AG04450 (cell line): ENCODE measurements around the gene C20orf144. TPM values are rescaled to one million over a fixed set of nuclear protein-coding genes. Genes with fewer than 3 reads are reported as not detected.

Source experiments
- CTCF ChIA-PET: fragments of 300-600, 350-600 bp; formaldehyde crosslinking; extraction: SDS; loops from one replicate; lab custom pipeline; 2022; ENCODE audit warnings: antibody characterized with exemption, inconsistent platforms; lab: Charles Lee
- POLR2A ChIA-PET: fragments of 350-600 bp; formaldehyde crosslinking; extraction: SDS; loops from one replicate; lab custom pipeline; 2021; ENCODE audit warnings: antibody characterized with exemption, inconsistent platforms; lab: Yijun Ruan, JAX
- DNase-seq: peaks from one replicate; pipeline ENCODE4 v3.0.0-alpha.2; 2011; ENCODE audit warnings: low read depth, low spot score
- H3K27ac ChIP-seq: one replicate; pipeline ENCODE4 v1.5.1; 2012; ENCODE audit warnings: low read depth, low read length, control low read depth
- H3K27me3 ChIP-seq: one replicate; pipeline ENCODE4 v1.6.0; 2012; ENCODE audit warnings: low read length; ENCODE audit not compliant: control insufficient read depth, insufficient read depth
- H3K4me3 ChIP-seq: 2 replicates; pipeline ENCODE4 v1.5.1; 2011; ENCODE audit warnings: mild to moderate bottlenecking, low read depth, low read length, control low read depth
- H3K9me3 ChIP-seq: 2 replicates; pipeline ENCODE4 v1.5.1; 2012; ENCODE audit warnings: low read length; ENCODE audit not compliant: control insufficient read depth, insufficient read depth
- polyA plus RNA-seq: library from polyadenylated mRNA; depleted of rRNA; stranded (reverse); fragments of >200 nt; gene quantifications from 2 replicates; pipeline ENCODE4 v1.2.3, GENCODE V29; 2011
- TF ChIP-seq, protein P1 (sequence below): IDR thresholded peaks from 2 replicates; pipeline ENCODE4 v1.5.1; 2011; ENCODE audit warnings: low read depth, low read length, control low read depth, inconsistent platforms

C20orf144 gene
- polyA plus RNA-seq, 1 experiment, result 0.14 TPM

DNA sequence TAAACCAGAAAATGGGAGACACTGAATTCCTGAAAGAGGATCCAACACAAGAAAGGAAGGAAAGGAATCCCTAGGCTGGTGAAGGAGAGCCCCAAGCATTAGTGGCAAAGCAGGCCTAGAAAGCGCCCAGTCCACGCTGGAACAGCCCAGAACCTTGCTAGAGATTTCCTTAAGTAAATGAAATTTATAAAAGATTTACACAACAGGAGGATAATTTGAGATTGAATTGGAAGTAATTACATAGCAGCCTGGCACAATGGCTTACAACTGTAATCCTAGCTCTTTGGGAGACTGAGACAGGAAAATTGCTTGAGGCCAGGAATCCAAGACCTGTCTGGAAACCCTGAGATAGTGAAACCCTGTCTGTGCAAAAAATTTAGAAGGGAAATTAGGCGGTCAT is 26.8 kb upstream of the C20orf144 start:
- no peak for DNase-seq
- Histone ChIP-seq H3K27me3 (no peaks in the 10 kb centered on the region), H3K4me3 (no peak overlapping the region), H3K9me3 (no peaks in the 10 kb centered on the region), H3K27ac (no peak overlapping the region)
- CTCF ChIA-PET, result no interaction called here
- POLR2A ChIA-PET, result no interaction called here
- TF ChIP-seq, protein P1, sequence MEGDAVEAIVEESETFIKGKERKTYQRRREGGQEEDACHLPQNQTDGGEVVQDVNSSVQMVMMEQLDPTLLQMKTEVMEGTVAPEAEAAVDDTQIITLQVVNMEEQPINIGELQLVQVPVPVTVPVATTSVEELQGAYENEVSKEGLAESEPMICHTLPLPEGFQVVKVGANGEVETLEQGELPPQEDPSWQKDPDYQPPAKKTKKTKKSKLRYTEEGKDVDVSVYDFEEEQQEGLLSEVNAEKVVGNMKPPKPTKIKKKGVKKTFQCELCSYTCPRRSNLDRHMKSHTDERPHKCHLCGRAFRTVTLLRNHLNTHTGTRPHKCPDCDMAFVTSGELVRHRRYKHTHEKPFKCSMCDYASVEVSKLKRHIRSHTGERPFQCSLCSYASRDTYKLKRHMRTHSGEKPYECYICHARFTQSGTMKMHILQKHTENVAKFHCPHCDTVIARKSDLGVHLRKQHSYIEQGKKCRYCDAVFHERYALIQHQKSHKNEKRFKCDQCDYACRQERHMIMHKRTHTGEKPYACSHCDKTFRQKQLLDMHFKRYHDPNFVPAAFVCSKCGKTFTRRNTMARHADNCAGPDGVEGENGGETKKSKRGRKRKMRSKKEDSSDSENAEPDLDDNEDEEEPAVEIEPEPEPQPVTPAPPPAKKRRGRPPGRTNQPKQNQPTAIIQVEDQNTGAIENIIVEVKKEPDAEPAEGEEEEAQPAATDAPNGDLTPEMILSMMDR, result no peak

DNA sequence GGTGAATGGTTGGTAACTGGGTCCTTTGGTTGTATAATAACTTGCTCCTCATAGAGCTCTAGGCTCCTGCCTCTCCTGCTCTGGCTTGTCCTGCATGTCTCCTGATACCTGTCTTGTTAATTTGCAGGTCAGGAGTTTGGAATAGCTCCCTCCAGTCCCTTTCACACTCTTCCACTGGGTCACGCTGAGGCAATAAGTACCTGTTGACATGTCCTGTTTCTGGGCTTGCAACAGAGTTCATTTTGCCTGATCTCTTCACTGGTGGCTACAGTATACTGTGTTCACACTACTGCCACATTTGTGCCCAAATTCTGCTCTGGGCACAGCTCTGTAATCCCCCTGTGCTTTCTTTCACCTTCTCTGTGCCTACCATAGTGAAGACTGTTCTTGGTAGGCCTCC is 25.4 kb upstream of the C20orf144 start:
- CTCF ChIA-PET, result no interaction called here
- DNase-seq, result no peak
- TF ChIP-seq, protein P1, result no peak
- Histone ChIP-seq H3K9me3 (no peaks in the 10 kb centered on the region), H3K4me3 (no peak overlapping the region), H3K27ac (no peak overlapping the region), H3K27me3 (no peaks in the 10 kb centered on the region)
- POLR2A ChIA-PET, result no interaction called here

DNA sequence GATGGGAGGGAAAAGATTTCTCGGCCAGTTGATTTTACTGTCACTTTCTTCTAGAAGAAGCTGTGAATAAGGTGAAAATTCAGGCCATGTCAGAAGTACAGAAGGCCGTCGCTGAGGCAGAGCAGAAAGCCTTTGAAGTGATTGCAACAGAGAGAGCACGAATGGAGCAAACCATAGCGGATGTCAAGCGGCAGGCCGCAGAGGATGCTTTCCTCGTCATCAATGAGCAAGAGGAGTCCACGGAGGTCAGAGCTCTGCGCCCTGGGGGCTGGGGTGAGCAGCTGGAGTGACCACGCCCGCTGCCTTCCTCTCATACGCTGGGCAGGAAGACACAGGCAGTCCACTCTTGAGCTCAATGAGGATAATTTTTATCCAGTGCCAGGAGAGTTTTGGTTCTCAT is 21.8 kb upstream of the C20orf144 start:
- TF ChIP-seq, protein P1, result no peak
- POLR2A ChIA-PET, result no interaction called here
- no peak overlapping the region for H3K27ac ChIP-seq
- DNase-seq, result no peak
- no peaks in the 10 kb centered on the region for H3K9me3 ChIP-seq
- no peak overlapping the region for H3K4me3 ChIP-seq
- CTCF ChIA-PET, result no interaction called here
- H3K27me3 ChIP-seq, result no peaks in the 10 kb centered on the region

DNA sequence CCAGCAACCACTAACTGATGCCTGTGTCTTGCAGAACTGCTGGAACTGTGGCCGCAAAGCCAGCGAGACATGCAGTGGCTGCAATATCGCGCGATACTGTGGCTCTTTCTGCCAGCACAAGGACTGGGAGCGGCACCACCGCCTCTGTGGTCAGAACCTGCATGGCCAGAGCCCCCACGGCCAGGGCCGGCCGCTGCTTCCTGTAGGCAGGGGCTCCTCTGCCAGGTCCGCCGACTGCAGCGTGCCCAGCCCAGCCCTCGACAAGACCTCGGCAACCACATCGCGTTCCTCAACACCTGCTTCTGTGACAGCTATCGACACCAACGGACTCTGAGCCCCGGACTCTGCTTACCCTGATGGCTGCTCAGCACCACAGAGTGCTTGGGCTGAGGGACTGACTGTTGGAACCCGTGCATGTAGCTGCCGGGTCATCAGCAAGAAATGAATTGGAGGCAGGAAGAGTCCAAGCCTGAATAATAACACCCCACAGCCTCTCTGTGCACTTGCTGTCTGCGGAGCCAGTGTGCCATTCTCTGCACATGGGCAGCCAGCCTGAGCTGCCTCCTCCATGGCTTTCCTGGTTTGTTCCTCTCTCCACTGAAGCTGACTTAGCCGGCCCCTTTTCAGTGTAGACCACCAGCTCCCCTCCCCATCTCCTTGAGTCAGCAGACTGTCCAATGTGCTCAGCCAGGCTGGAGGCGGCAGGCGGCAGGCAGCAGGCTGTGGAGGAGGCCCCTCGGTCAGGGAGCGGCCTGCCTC is 17.6 kb upstream of the C20orf144 start:
- DNase-seq, result no peak

DNA sequence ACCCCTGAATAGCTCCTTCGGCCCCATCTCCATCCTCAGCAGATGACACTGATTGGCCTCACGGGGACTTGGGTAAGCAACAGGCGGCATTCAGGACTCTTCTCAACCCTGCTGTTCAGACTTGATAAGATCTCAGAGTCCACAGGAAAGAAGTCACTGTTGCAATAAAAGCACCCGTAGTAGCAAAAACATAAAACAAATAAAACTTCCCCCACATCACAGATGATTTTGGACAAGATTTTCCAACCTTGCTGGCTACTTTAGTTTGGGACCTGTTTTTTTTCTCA is 17.1 kb upstream of the C20orf144 start:
- no peak overlapping the region for H3K27ac ChIP-seq
- TF ChIP-seq, protein P1, result no peak
- no peak for DNase-seq
- H3K9me3 ChIP-seq, result no peaks in the 10 kb centered on the region
- no peak overlapping the region for H3K4me3 ChIP-seq
- no peaks in the 10 kb centered on the region for H3K27me3 ChIP-seq
- ChIA-PET CTCF (no interaction called here), POLR2A (no interaction called here)

More for the DNA sequence above, 17.6 kb upstream of the C20orf144 start:
- ChIA-PET CTCF (no interaction called here), POLR2A (no interaction called here)
- H3K27ac ChIP-seq, result no peak overlapping the region
- H3K9me3 ChIP-seq, result no peaks in the 10 kb centered on the region
- no peaks in the 10 kb centered on the region for H3K27me3 ChIP-seq
- TF ChIP-seq, protein P1, result no peak
- H3K4me3 ChIP-seq, result no peak overlapping the region
